GM19240 (cell line): Measurements from ENCODE around the gene CSTF3.
"Not testable (repeated sequence)": the region's sequence is repeated elsewhere in the genome, so short reads cannot be mapped to it uniquely, and the experiment has no call there.

Experiments used
- DNase-seq: peaks from one replicate; pipeline ENCODE4 v3.0.0; 2011; ENCODE audit warnings: low spot score; ENCODE audit not compliant: insufficient read length

CSTF3 gene

DNA sequence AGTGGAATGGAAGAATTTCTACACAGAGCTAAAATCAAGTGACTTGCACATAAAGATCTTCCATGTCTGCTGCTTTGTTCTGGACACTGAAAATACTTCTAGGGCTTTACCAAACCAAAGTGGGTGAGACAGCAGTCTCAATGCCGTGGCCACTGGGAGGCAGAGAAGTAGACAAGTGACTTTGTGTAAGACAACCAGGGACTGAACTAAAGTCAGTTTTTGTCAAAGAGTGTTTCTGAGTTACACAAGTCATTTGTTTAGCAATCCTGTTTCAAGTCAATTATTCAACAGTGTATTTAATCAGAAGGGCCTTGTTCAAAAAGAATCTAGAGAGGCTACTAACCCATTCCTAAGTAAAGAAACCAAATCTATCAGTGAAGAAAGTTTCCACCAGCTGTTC lies 75.3 kb downstream of the CSTF3 start:
- DNase-seq: no peak

DNA sequence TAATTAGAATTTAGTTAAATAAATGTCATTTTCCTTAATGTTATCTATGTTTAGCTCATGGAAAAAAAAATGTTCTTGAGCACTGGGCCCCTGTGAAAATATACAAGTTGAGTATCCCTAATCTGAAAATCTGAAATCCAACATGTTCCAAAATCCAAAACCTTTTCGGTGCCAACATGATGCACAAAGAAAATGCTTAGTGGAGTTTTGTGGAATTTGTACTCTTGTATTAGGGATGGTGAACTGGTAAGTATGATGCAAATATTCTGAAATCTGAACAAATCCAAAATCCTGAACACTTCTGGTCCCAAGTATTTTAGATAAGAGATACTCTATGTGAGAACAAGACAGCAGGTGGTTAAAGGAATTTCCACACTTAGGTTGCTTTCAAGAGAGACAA lies 77.4 kb downstream of the CSTF3 start:
- DNase-seq: no peak

DNA sequence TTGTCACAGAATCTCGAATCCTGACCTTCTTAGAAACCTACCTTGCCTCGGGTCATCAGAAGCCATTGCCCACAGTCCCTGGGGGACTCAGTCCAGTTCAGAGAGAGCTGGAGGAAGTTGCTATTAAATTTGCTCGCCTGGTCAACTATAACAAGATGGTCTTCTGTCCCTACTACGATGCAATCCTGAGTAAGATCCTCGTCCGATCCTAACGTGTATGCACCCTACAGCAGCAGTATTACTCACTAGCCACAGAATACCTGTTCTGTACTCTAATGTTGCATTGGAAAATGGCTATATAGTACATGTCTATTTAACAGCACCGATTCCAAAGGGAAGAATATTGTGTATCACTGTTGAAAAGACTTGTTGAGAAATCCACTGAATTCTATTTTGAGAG lies 88.8 kb downstream of the CSTF3 start:
- DNase-seq: no peak

DNA sequence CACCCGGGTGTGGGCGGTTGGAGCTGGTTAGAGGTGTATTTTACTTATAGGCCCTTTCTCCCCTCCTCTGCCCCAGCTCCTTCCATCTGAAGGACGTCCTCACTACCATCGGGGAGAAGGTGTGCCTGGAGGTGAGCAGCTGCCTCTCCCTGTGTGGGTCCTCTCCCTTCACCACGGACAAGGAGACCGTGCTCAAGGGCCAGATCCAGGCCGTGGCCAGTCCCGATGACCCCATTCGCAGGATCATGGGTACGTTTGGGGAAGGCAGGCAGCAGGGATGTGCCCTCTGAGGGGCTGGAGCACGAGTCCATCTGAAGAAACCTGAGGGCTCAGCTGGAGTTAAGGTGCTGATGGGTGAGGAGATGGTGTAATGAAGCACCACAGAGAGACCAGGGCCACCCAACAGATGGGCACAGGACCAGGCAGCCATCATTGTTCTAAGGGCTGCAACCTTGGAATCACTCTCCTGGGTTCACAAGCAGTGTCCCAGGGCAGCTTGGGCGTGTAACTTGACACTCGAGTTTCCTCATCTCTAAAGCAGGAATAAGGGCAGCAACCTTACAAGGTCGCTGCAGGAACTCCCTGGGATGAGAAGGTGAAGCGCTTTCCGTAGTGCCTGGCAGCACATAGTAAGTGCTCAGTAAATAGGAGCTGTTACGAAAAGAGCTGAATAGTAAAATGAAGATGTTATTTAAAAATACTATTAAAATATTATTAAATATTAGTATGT lies 92.5 kb downstream of the CSTF3 start:
- DNase-seq: no peak

DNA sequence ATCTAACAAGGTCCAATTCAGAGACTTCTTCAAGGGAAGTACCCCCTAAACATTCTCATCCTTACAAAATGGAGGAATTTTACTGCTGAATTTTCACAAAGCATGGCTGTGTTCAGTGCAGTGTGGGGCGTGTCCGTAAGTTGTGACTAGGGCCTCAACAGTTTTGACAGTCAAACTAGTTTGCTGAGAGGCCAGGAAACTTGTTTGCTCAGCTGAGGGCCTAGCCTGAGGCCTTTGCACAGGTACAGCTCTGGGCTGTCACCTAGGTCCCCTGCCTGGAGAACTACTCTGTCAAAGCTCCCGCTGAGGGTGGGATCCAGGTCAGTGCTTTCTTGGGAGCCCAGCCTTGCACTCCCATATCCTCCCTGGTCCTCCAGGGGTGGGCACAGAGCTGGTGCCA lies 94.0 kb downstream of the CSTF3 start:
- no peak for DNase-seq

DNA sequence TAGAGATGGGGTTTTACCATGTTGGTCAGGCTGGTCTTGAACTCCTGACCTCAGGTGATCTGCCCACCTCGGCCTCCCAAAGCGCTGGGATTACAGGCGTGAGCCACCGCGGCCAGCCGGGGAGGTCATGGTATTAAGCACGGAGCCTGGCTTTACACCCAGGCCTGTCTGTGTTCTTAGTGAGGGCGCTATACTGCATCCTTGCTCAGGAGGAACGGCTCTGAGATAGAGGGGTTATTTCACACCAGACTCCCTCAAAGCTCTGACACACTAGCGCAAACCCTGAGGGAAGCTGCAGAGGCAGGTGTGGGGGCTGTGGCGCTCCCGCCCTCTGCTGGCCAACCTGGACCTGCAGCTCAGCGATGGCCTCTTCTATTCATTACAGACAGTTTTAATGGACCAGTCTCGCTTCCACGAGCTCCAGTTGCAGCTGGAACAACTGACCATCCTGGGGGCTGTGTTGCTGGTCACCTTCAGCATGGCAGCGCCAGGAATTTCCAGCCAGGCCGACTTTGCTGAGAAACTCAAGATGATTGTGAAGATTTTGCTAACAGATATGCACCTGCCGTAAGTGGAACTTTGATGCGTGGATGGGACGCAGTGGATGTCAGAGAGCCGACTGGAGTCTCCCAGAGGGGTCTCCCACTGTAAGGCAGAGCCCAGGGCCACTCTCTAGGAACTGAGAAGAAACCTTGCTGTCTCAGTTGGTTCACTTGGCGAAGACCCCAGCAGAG lies 95.7 kb downstream of the CSTF3 start:
- no peak for DNase-seq

DNA sequence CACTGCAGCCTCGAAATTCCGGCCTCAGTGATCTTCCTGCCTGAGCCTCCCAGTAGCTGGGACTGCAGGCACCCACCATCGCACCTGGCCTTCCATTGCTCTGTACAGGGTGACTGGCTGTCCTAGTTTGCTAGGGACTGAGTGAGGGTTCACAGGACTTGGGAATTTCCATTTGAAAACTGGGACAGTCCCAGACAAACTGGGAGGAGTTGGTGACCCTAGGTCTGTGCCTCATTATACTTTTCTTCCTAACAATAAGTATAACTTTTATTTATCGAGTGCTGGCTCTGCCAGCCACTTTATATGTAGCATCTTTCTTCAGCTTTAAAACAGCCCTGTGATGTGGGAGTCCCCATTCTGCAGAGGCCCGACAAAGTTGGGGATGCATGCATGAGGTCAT lies 96.4 kb downstream of the CSTF3 start:
- no peak for DNase-seq

DNA sequence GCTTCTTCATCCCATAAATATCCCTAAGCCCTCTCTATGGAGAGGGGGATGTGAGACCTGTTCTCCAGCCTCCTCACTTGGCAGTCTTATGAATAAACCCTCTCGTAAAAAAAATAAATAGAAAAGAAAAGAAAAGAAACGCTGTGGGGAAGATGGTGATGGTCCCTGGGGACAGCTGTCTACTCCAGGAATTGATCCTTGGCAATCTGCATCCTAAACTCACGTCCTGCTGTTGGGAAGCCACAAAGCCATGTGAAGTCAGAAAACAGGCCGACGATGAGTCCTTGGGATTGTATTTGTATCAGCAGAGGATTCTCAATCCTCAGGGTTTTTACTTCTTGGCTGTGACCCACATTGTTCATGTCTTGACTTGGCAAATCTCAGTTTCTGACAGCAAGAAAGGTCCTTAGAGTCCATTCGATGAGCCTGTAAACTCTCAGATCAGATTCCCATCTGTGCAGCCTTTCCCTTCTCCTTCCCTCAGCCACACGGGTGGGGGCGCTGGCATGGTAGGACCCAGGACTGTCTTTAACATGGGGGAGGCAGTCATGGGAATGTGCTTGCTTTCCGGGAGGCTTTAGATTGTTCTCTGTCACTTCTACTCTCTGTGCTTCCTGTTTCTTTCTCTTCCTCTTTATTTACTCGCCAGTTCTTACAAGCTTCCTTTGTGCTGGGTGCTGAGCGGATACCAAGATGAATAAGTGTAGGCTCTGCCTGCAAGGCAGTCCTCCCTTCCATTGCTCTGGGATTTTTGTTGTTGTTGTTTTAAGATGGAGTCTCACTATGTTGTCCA lies 97.1 kb downstream of the CSTF3 start:
- DNase-seq: no peak

DNA sequence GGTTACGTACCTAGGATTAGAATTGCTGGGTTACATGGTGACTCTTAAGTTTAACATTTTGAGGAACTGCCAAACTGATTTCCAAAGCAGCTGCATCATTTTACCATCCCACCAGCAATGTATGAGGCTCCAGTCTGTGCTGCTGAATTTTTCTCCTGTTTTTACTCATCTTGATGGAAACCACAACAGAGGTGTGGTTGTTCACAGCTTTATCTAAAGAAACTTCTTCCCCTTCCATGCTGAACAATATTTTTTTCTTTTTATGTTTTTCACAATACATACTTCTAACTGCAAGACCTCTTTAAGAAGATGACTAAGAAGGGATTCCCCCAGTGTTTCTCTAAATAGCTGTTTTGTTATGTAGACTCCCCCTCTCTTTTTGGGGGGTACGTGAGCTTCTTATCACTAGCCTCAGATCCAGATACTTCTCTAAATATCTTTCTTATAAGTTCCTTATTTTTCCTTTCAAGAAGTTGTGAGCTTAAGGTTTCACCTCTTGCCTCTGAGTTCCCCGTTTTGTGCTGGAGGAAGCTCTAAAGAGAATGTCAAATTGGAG lies 97.9 kb downstream of the CSTF3 start:
- DNase-seq: no peak

DNA sequence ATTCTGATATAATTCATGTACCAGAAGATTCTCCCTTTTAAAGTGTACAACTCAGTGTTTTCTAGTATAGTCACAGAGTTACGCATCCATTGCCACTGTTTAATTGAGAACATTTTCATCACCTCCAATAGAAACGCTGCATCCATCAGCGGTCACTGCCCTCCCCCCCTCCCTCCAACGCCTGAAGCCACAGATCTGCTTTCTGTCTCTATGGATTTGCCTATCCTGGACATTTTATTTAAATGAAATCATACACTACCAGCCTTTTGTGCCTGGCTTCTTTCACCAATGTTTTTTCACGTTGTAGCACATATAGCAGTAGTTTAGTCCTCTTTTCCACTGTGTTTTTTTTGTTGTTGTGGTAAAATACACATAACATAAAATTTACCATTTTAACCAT lies 99.1 kb downstream of the CSTF3 start:
- DNase-seq: no peak

DNA sequence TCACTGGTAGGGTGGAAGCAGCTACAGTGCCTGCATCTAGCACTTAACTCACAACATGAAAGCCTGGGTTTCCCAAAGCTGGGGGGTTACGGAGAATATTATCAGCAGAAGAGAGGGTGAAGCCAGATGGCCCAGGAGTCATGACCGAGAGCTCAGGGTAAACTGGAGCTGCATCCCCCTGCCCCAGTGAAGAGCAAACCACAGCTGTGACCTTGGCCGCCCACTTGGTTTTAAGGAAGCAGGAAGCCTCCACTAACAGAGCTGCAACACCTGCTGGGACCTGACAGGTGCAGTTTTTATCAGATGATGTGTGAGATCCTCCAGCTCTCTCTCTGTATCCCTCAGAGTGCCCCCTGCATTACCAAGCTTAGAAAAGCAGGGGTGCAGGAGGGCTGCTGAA lies 101.0 kb downstream of the CSTF3 start:
- DNase-seq: no peak

DNA sequence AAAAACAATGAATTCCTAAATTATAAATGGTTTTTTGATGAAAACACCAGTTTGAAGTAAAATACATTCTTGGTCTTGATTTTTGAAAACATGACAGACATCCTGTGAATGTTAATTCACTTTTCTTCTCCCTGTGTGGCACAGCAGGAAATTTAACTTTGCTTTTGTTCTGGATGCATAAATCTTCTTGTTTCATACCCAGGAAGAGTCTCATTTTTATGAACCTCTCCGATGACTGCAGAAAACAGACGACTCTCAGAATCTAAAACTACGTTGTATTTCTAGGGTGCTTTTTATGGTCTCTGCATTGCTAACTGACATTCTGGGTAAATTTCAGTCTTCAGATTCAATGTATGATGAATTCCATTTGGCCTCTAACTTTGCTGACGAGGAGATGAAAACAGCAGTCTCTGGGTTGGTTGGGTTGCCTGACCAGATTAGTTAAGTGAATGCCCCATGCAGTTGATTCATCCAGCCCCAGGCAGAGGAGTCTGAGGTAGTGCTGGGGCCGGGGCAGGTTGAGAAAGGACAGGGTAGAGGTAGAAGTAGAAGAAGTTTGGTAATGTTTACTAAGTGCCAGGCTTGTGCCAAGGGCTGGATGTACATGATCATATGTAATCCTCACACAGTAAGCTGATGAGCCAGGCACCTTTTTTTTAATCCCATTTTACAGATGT lies 101.8 kb downstream of the CSTF3 start:
- no peak for DNase-seq

DNA sequence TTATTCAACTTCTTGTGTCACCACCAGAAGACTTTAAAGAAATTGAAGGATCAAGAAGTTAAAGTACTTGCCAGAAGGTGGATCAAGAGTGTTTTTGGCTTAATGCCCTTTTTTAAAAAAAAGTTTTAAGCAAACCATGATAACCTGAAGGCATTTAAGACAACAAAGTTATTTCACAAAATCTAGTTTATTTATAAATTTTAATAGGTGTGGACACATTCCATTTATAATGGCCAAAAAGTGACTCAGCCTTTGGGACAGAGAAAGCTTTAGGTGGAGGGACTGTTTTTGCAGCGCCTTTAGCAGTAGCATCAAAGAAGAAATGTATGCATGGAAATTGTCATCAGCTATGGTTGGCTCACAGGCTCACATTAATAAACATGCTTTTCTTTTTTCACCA lies 104.0 kb downstream of the CSTF3 start:
- DNase-seq: no peak

DNA sequence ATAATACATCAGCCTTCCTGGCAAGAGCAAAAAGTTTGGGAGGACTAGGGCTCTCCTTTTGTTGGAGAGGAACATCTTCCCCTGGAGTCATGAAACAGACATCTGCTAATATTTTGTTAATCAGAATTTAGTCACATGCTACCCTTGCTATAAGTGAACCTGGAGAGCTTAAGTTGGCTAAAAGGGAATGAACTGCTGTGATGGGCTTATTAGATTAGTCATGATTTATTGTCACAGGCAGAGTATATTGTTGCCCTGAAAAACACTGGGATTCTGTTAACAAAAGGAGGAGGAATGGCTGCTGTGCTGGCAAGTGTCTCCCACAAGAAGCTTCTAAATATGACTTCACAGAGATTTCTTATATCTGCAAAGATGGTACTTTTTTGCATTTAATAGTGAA lies 105.9 kb downstream of the CSTF3 start:
- no peak for DNase-seq

DNA sequence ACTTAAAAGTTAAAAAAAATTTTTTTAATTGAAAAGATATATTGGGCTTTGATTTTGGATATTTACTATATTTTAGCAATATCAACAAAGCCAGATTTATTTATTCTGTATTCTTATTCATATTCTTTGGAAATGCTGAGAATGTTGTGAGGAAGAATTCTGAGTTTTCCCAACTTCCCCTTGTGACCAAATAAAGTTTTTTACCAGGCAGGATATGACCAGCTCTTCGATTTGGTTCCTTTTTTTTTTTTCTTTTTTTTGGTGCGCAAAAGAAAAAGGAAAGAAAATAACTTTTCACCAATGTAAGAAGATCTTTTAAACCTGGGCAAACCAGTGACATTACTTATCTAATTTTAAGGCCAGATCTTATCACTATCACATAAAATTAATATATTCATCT lies 109.0 kb downstream of the CSTF3 start:
- DNase-seq: no peak

DNA sequence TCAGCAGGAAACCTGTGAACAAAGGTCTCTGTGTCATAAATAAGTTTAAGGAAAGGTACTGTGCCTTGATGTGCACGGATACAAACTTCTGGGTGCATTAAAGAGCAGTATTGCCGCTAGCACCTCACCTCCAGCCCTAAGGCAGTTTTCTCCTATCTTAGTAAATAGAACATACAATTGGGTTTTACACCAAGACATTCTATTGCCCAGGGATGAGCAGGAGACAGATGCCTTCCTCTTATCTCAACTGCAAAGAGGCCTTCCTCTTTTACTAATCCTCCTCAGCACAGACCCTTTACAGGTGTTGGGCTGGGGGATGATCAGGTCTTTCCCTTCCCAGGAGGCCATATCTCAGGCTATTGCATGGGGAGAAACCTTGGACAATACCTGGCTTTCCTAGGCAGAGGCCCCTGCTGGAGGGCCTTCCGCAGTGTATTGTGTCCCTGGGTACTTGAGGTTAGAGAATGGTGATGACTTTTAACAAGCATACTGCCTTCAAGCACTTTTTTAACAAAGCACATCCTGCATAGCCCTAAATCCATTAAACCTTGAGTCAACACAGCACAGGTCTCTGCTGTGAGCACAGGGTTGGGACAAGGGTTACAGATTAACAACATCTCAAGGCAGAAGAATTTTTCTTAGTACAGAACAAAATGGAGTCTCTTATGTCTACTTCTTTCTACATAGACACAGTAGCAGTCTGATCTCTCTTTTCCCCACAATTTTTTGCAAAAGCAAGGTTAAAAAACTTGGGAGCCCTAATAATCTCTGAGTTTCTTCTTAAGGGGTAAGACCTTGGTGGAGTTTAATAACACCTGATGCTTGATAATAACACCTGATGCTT lies 111.5 kb downstream of the CSTF3 start:
- DNase-seq: not testable (repeated sequence)

DNA sequence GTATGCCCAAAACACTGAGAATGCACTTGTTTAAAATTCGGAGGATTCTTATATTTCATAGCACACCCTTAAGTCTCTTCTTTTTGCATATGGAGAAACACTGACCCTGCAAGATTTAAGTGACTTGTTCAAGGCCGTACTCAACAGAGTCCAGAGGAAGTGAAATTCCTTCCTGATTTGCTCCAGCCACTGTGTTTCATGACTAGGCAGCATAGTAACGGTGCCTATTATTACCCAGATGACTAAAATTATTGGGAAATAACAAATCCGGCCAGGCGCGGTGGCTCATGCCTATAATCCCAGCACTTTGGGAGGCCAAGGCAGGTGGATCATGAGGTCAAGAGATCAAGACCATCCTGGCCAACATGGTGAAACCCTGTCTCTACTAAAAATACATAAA lies 112.6 kb downstream of the CSTF3 start:
- DNase-seq: not testable (repeated sequence)

DNA sequence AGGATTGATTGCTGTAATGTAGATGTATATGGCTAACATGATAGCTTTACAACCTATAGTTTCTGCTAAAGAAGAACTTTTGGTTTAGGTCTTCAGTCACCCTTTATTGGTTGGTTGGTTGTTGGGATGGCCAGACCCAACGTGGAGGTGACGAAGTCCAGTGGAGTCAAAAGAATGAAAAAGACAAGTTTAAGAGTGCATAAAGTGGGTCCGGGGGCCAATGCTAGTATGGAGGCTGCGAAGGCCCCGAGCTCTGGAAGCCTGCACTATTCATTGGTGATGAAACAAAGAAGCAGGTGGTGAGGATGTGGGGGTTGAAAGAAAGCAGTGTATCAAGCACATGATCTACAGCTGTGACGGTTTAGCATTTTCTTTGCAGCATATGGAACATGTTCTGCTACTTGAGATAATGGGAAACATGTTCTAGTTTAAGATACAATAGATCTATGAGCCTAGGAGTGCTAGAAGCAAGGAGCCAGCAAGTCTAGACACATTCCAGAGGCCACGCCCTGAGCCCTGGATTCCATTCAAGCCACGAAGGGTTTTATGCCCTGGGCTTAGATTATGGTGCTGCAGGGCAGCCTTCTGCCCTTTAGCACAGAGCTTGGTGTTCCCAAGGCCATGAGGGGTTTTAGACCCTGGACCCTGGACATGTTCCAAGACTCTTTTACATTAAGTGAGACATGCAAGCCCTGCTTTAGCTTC lies 115.6 kb downstream of the CSTF3 start:
- no peak for DNase-seq

DNA sequence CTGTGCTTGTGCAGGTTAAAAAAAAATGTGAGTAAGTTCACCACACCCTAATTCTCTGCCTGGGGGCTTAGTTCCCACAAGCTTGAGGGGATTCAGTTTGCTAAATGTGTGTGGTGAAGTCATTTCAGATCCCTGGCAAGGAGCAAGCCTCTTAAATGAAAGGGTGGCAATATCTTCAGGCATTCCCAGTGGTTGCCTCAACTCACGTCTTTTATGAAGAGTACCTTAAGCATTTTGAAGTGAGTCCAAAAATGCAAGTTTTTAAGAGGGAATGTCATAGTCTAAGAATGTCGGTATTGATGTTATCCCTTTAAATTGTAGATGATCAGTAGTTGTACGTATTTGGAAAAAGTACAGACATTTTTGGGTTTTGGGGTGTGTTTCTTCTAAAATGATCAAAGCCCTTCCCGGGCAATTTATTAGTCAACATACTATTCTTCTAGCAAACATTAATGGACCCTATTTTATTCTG lies 117.0 kb downstream of the CSTF3 start:
- DNase-seq: no peak
